GM12872 (cell line): Measurements from ENCODE around the gene PLK5.

Experiments
- TF ChIP-seq, protein P1 (sequence below): IDR thresholded peaks from 3 replicates; pipeline ENCODE4 v1.5.1; 2011; ENCODE audit warnings: low read depth, mild to moderate bottlenecking, low read length, moderate library complexity; ENCODE audit not compliant: insufficient read depth

The PLK5 gene

GRCh38 chr19:1503089-1503924 is 20.6 kb upstream of the PLK5 start:
- TF ChIP-seq, protein P1, sequence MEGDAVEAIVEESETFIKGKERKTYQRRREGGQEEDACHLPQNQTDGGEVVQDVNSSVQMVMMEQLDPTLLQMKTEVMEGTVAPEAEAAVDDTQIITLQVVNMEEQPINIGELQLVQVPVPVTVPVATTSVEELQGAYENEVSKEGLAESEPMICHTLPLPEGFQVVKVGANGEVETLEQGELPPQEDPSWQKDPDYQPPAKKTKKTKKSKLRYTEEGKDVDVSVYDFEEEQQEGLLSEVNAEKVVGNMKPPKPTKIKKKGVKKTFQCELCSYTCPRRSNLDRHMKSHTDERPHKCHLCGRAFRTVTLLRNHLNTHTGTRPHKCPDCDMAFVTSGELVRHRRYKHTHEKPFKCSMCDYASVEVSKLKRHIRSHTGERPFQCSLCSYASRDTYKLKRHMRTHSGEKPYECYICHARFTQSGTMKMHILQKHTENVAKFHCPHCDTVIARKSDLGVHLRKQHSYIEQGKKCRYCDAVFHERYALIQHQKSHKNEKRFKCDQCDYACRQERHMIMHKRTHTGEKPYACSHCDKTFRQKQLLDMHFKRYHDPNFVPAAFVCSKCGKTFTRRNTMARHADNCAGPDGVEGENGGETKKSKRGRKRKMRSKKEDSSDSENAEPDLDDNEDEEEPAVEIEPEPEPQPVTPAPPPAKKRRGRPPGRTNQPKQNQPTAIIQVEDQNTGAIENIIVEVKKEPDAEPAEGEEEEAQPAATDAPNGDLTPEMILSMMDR, result peak; percentile 82

DNA sequence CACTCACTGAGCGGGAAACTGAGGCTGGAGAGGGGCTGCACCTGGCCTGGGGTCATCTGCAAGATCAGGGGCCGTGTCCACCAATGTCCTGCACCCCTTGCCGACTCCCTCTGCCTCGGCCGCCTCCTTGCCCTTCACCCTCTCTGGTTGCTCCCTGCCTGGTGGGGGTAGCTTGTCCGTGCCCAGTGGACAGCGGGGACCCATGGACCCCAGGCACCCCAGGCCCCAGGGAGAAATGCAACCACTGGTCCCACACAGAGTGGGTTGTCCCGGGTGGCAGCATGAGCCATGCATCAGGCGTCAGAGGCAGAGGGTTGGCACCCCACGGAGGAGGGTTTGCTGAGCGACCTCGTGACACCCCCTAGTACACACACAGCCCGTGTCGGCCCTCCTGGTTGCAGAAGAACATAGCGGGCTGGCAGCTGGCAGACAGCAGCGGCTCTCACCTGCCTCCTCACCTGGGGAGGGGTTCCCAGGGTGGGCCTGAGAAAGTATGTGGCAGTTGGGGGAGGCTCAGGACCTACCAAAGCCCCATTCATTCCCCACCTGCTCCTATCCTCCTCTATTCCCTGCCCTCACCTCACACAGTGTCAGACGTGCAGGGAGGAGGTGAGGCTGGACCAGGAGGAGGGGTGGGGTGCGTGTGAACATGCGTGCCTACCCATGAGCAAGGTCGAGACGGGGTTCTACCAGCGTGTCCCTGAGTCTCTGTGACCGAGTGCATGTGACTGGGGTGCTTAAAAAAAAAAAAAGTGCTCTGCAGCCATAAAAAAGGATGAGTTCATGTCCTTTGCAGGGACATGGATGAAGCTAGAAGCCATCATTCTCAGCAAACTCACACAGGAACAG is 19.7 kb upstream of the PLK5 start:
- TF ChIP-seq, protein P1, result no peak

- TF ChIP-seq, protein P1, result no peak
These were observed 18.9 kb upstream of the PLK5 start for GRCh38 chr19:1505012-1505411.

- TF ChIP-seq, protein P1, result no peak
These were observed 17.6 kb upstream of the PLK5 start for GRCh38 chr19:1505991-1506881.

DNA sequence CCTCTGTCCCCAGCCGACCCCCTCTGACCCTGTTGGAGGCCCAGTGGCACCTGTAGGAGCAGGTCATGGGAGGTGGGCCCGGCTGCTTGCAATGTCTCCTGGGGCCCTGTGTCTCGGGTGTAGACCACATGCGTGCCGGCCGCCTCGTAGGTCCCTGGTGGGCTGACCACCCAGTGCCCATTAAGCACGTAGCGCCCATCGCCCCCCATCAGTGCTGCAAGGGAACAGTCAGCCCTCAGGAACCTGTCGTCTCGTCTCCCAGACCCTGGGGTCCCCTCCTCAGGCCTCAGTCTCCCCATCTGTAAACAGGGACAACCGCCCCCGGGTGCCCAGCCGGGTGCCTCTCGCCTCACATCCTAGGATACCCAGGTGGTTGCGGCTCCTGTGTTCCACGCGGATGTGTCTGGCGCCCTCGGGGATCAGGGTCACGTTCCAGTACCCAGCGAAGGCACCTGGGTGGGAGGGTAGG is 16.7 kb upstream of the PLK5 start:
- TF ChIP-seq, protein P1, result no peak

GRCh38 chr19:1507763-1508506 is 15.9 kb upstream of the PLK5 start:
- TF ChIP-seq, protein P1, result no peak
